Measurements from ENCODE around the gene MYO6.

The MYO6 gene

GRCh38 chr6:75946146-75946831 lies 197.2 kb downstream of the MYO6 start:
- no peak for DNase-seq (ENCODE audit: low spot score)

GRCh38 chr6:75947935-75948334 lies 198.9 kb downstream of the MYO6 start:
- no peak for DNase-seq (ENCODE audit: low spot score)

- DNase-seq (ENCODE audit: low spot score) = no peak
These were observed 203.1 kb downstream of the MYO6 start for GRCh38 chr6:75952128-75952527.

GRCh38 chr6:75963569-75963968 lies 214.5 kb downstream of the MYO6 start:
- no peak for DNase-seq (ENCODE audit: low spot score)

- DNase-seq (ENCODE audit: low spot score) = no peak
These were observed 219.1 kb downstream of the MYO6 start for GRCh38 chr6:75968143-75968542.
